ENCODE measurements around the gene NKAPL. TPM values are rescaled to one million over a fixed set of nuclear protein-coding genes. Genes with fewer than 3 reads are reported as not detected.

NKAPL gene
- total and polyA plus RNA-seq, 2 of the 13 experiments (the other 11 are each of a cell fraction or from before 2014, with no cell fraction given) = not detected

- TF ChIP-seq ZBTB26 (CRISPR knock-in tag; IDR thresholded peaks at IDR 0.05; ENCODE audit: borderline replicate concordance) (no peak; the same call in 1 of the 2 replicates), ZBTB2 (CRISPR knock-in tag; IDR thresholded peaks at IDR 0.05; ENCODE audit: low read depth) (no peak), ZSCAN25 (CRISPR knock-in tag; IDR thresholded peaks at IDR 0.05) (peak; percentile 56; the same call in 1 of the 2 replicates), ZNF382 (CRISPR knock-in tag; IDR thresholded peaks at IDR 0.05; ENCODE audit: borderline replicate concordance) (no peak), THYN1 (CRISPR knock-in tag; IDR thresholded peaks at IDR 0.05; ENCODE audit: borderline replicate concordance, low read depth) (no peak), CREBL2 (CRISPR knock-in tag; IDR thresholded peaks at IDR 0.05; ENCODE audit: borderline replicate concordance) (no peak), ARID2 (CRISPR knock-in tag; IDR thresholded peaks at IDR 0.05; ENCODE audit: borderline replicate concordance) (peak; percentile 24; the same call in 1 of the 2 replicates), ZNF83 (CRISPR knock-in tag; IDR thresholded peaks at IDR 0.05; ENCODE audit: borderline replicate concordance) (0 out of 2 replicates have a peak, but pooled peaks have one; percentile 69), TRIM24 (CRISPR knock-in tag; IDR thresholded peaks at IDR 0.05) (no peak), PITX1 (CRISPR knock-in tag; IDR thresholded peaks at IDR 0.05) (peak; percentile 83; the same call in 1 of the 2 replicates), KDM1A (CRISPR knock-in tag; IDR thresholded peaks at IDR 0.05) (no peak), PAF1 (CRISPR knock-in tag; IDR thresholded peaks at IDR 0.05) (no peak), ZGPAT (CRISPR knock-in tag; IDR thresholded peaks at IDR 0.05) (peak; percentile 81), ELF1 (CRISPR knock-in tag; IDR thresholded peaks at IDR 0.05) (peak; percentile 94), ZNF431 (CRISPR knock-in tag; IDR thresholded peaks at IDR 0.05; ENCODE audit: borderline replicate concordance, low read depth) (peak; percentile 66; the same call in 1 of the 2 replicates), ZNF746 (CRISPR knock-in tag; IDR thresholded peaks at IDR 0.05) (no peak), TRIM22 (IDR thresholded peaks at IDR 0.05) (no peak), TFE3 (CRISPR knock-in tag; IDR thresholded peaks at IDR 0.05) (peak; percentile 45; the same call in 1 of the 2 replicates), SP4 (CRISPR knock-in tag; IDR thresholded peaks at IDR 0.05) (0 out of 2 replicates have a peak, but pooled peaks have one; percentile 5), HOXA7 (CRISPR knock-in tag; IDR thresholded peaks at IDR 0.05) (no peak), ZNF672 (CRISPR knock-in tag; IDR thresholded peaks at IDR 0.05) (no peak)
Measured at GRCh38 chr6:28252009-28252975, 6.8 kb upstream of the NKAPL start, which contains the start of gene ZKSCAN4 (continued).

Measured in HepG2 (cell line).